GM18861 (cell line): ENCODE measurements around the gene PLA2G2D.
"Not testable (repeated sequence)": the region's sequence is repeated elsewhere in the genome, so short reads cannot be mapped to it uniquely, and the experiment has no call there.

Experiments
- ATAC-seq: cut with Tn5 transposase; IDR thresholded peaks from one replicate; pipeline ENCODE4 v1.9.1; 2021; ENCODE audit not compliant: unreplicated experiment

Gene PLA2G2D

GRCh38 chr1:20143318-20143717 lies 24.0 kb upstream of the PLA2G2D start:
- no peak for ATAC-seq

- ATAC-seq = no peak
Measured at GRCh38 chr1:20142001-20142710, 22.8 kb upstream of the PLA2G2D start.

- ATAC-seq = no peak
Measured at GRCh38 chr1:20141466-20141865, 22.1 kb upstream of the PLA2G2D start.

- no peak for ATAC-seq
Measured at GRCh38 chr1:20141001-20141400, 21.7 kb upstream of the PLA2G2D start.

- ATAC-seq = no peak
Measured at GRCh38 chr1:20139776-20140612, 20.7 kb upstream of the PLA2G2D start.

- ATAC-seq = no peak
Measured at GRCh38 chr1:20138961-20139550, 19.7 kb upstream of the PLA2G2D start, which contains the start of gene PLA2G2F. TSS of gene PLA2G2F (plus strand) at chr1:20139323. CDS start at chr1:20139428, 105 bp downstream.

GRCh38 chr1:20138346-20138745 lies 19.0 kb upstream of the PLA2G2D start:
- ATAC-seq = no peak

- ATAC-seq = no peak
Measured at GRCh38 chr1:20137604-20138003, 18.3 kb upstream of the PLA2G2D start.

- ATAC-seq = no peak
Measured at GRCh38 chr1:20137055-20137454, 17.7 kb upstream of the PLA2G2D start.

GRCh38 chr1:20136249-20136648 lies 16.9 kb upstream of the PLA2G2D start:
- no peak for ATAC-seq

- no peak for ATAC-seq
Measured at GRCh38 chr1:20134995-20135394, 15.7 kb upstream of the PLA2G2D start.

GRCh38 chr1:20130518-20130917 lies 11.2 kb upstream of the PLA2G2D start:
- ATAC-seq = not testable (repeated sequence)

- no peak for ATAC-seq
Measured at GRCh38 chr1:20126806-20127440, 7.6 kb upstream of the PLA2G2D start.

- ATAC-seq = peak; percentile 62
Measured at GRCh38 chr1:20126041-20126805, 6.9 kb upstream of the PLA2G2D start.

GRCh38 chr1:20125100-20125499 lies 5.8 kb upstream of the PLA2G2D start:
- no peak for ATAC-seq

- ATAC-seq = no peak
Measured at GRCh38 chr1:20124456-20125057, 5.2 kb upstream of the PLA2G2D start.

GRCh38 chr1:20123722-20124455 lies 4.6 kb upstream of the PLA2G2D start:
- no peak for ATAC-seq

GRCh38 chr1:20120796-20121195 lies 1.5 kb upstream of the PLA2G2D start:
- no peak for ATAC-seq

GRCh38 chr1:20117236-20117635 lies 2.1 kb downstream of the PLA2G2D start:
- no peak for ATAC-seq
